Stimulated activated CD8-positive, alpha-beta memory T cell treated with anti-CD3 and anti-CD28 coated beads, Interleukin-15, amount 100 ng/mL, for 4 hours (primary cell): ENCODE data around the gene PGK2.
"Not testable (repeated sequence)": the region's sequence is repeated elsewhere in the genome, so short reads cannot be mapped to it uniquely, and the experiment has no call there.

Experiments
- DNase-seq, 2 donors: peaks; one replicate each; pipeline ENCODE4 v3.0.0-alpha.2; 2020; ENCODE audit warnings: low read depth in 2 of 2

Gene PGK2

GRCh38 chr6:49787176-49787575 is at the start of gene PGK2:
PGK2 (minus strand) TSS chr6:49787285; CDS start chr6:49787187, 98 bp downstream.
- DNase-seq = no peak

GRCh38 chr6:49835140-49835539 is 48.1 kb upstream of the PGK2 start:
- DNase-seq = no peak

- DNase-seq = no peak
Observed at GRCh38 chr6:49833386-49833785, 46.3 kb upstream of the PGK2 start.

- DNase-seq = no peak
Observed at GRCh38 chr6:49826743-49827406, 39.8 kb upstream of the PGK2 start.

GRCh38 chr6:49815166-49815565 is 28.1 kb upstream of the PGK2 start:
- DNase-seq = no peak

- no peak for DNase-seq
Observed at GRCh38 chr6:49813248-49813647, 26.2 kb upstream of the PGK2 start.

- no peak for DNase-seq
Observed at GRCh38 chr6:49806145-49806544, 19.1 kb upstream of the PGK2 start.

GRCh38 chr6:49805246-49805645 is 18.2 kb upstream of the PGK2 start:
- DNase-seq = no peak

- DNase-seq = no peak
Observed at GRCh38 chr6:49801525-49801924, 14.4 kb upstream of the PGK2 start.

- no peak for DNase-seq
Observed at GRCh38 chr6:49799090-49799489, 12.0 kb upstream of the PGK2 start.

GRCh38 chr6:49796842-49797455 is 9.9 kb upstream of the PGK2 start:
- not testable (repeated sequence) for DNase-seq

- no peak for DNase-seq
Observed at GRCh38 chr6:49790341-49790740, 3.3 kb upstream of the PGK2 start.

GRCh38 chr6:49784272-49784671 is 2.8 kb downstream of the PGK2 start:
- DNase-seq = no peak

- DNase-seq = no peak
Observed at GRCh38 chr6:49782725-49783124, 4.4 kb downstream of the PGK2 start.

GRCh38 chr6:49782293-49782692 is 4.8 kb downstream of the PGK2 start:
- no peak for DNase-seq

- no peak for DNase-seq
Observed at GRCh38 chr6:49776444-49776843, 10.6 kb downstream of the PGK2 start.

GRCh38 chr6:49775043-49775442 is 12.0 kb downstream of the PGK2 start:
- no peak for DNase-seq

- no peak for DNase-seq
Observed at GRCh38 chr6:49772285-49772684, 14.8 kb downstream of the PGK2 start.

GRCh38 chr6:49766762-49767161 is 20.3 kb downstream of the PGK2 start:
- no peak for DNase-seq

GRCh38 chr6:49764571-49765236 is 22.4 kb downstream of the PGK2 start:
- DNase-seq = no peak

GRCh38 chr6:49744259-49744658 is 42.8 kb downstream of the PGK2 start, which contains the start of gene CRISP3:
CRISP3 (minus strand) TSS chr6:49744388; CDS start chr6:49744367, 21 bp downstream.
- no peak for DNase-seq

GRCh38 chr6:49743429-49743828 is 43.7 kb downstream of the PGK2 start:
- no peak for DNase-seq

- no peak for DNase-seq
Observed at GRCh38 chr6:49739423-49739822, 47.7 kb downstream of the PGK2 start.
